ENCODE results near the gene RAB31.

RAB31 gene

DNA sequence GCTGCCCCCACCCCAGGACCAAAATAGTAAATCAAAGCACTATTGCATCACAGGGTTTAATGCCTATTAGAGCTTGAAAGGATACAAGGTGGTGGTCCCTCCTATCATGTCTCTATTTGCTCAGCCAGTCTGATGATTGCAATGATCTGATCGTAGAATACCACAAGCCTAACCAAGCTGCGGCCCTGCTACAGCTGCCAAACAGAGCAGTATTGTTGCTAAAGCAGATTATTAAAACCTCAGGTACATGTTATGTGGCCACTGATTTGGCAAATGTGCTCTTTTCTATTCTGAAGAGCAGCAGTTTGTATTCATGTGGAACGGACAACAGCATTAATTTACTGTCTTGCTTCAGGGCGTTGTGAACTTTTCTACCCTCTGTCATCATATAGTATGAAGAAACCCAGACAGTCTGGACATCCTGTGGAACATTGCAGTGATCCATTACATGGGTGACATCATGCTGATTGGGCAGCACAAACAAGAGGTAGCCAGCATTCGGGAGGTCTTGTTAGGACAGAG is 197.4 kb downstream of the RAB31 start:
- Histone ChIP-seq H3K36me3 (ENCODE audit: low read depth) (no peaks in the 10 kb centered on the region), H3K4me1 (ENCODE audit: insufficient read depth, poor library complexity, severe bottlenecking) (peaks cover 13% of the 10 kb centered on the region), H3K27me3 (ENCODE audit: insufficient read depth, poor library complexity, severe bottlenecking) (no peaks in the 10 kb centered on the region), H3K27ac (ENCODE audit: poor library complexity, severe bottlenecking) (peak overlapping the region; percentile 43), H3K4me3 (ENCODE audit: severe bottlenecking) (no peak overlapping the region), H3K9me3 (ENCODE audit: severe bottlenecking) (no peaks in the 10 kb centered on the region)
- ATAC-seq (ENCODE audit: low read depth) (peak; percentile 81), DNase-seq (ENCODE audit: low spot score) (no peak)
- TF ChIP-seq, protein P1, sequence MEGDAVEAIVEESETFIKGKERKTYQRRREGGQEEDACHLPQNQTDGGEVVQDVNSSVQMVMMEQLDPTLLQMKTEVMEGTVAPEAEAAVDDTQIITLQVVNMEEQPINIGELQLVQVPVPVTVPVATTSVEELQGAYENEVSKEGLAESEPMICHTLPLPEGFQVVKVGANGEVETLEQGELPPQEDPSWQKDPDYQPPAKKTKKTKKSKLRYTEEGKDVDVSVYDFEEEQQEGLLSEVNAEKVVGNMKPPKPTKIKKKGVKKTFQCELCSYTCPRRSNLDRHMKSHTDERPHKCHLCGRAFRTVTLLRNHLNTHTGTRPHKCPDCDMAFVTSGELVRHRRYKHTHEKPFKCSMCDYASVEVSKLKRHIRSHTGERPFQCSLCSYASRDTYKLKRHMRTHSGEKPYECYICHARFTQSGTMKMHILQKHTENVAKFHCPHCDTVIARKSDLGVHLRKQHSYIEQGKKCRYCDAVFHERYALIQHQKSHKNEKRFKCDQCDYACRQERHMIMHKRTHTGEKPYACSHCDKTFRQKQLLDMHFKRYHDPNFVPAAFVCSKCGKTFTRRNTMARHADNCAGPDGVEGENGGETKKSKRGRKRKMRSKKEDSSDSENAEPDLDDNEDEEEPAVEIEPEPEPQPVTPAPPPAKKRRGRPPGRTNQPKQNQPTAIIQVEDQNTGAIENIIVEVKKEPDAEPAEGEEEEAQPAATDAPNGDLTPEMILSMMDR (IDR thresholded peaks at IDR 0.05; ENCODE audit: poor library complexity, severe bottlenecking), result no peak

DNA sequence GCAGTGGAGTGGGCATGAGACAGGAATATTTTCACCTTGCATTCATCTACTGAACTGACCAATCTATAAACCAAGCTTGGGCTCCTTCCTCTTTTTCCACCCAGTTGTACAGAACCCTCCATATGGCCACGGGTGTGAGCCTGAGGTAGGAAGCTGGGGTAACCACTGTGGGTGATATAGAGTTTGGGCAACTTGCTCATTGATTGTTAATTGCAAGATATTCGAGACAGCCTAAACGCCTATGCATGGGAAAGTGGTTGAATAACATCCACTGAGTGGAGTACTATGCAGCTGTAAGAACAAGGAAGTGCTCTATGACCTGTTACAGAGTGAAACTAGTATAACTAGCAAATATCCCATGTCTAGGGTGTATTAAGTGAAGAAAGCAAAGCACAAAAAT is 198.4 kb downstream of the RAB31 start:
- TF ChIP-seq, protein P1 (IDR thresholded peaks at IDR 0.05; ENCODE audit: poor library complexity, severe bottlenecking), result no peak
- no peaks in the 10 kb centered on the region for H3K9me3 ChIP-seq (ENCODE audit: severe bottlenecking)
- H3K27ac ChIP-seq (ENCODE audit: poor library complexity, severe bottlenecking), result no peak overlapping the region
- ATAC-seq (ENCODE audit: low read depth) (no peak), DNase-seq (ENCODE audit: low spot score) (no peak)
- no peak overlapping the region for H3K4me3 ChIP-seq (ENCODE audit: severe bottlenecking)
- peaks cover 13% of the 10 kb centered on the region for H3K4me1 ChIP-seq (ENCODE audit: insufficient read depth, poor library complexity, severe bottlenecking)
- H3K36me3 ChIP-seq (ENCODE audit: low read depth), result no peaks in the 10 kb centered on the region
- H3K27me3 ChIP-seq (ENCODE audit: insufficient read depth, poor library complexity, severe bottlenecking), result no peaks in the 10 kb centered on the region

DNA sequence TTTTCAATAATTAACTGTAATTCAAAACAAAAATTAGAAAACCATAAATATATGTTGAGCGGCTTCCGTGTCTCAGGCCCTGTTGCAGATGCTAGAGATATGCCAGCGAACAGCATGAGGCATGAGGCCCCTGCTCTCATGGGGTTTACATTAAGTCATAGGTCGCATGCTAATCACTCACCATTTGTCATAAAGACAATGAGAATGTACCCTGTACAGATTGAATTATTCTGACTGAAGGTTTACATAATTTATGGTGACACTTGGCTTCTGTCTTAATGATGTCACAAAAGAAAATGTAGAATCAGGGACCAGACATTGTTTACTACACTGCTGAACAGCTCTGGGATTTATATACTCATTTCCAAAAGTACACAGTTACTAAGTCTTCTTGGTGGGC is 199.8 kb downstream of the RAB31 start:
- Histone ChIP-seq H3K36me3 (ENCODE audit: low read depth) (no peaks in the 10 kb centered on the region), H3K4me1 (ENCODE audit: insufficient read depth, poor library complexity, severe bottlenecking) (peaks cover 13% of the 10 kb centered on the region), H3K27ac (ENCODE audit: poor library complexity, severe bottlenecking) (no peak overlapping the region), H3K27me3 (ENCODE audit: insufficient read depth, poor library complexity, severe bottlenecking) (no peaks in the 10 kb centered on the region), H3K9me3 (ENCODE audit: severe bottlenecking) (no peaks in the 10 kb centered on the region), H3K4me3 (ENCODE audit: severe bottlenecking) (no peak overlapping the region)
- TF ChIP-seq, protein P1 (IDR thresholded peaks at IDR 0.05; ENCODE audit: poor library complexity, severe bottlenecking), result no peak
- no peak for DNase-seq (ENCODE audit: low spot score)
- no peak for ATAC-seq (ENCODE audit: low read depth)

DNA sequence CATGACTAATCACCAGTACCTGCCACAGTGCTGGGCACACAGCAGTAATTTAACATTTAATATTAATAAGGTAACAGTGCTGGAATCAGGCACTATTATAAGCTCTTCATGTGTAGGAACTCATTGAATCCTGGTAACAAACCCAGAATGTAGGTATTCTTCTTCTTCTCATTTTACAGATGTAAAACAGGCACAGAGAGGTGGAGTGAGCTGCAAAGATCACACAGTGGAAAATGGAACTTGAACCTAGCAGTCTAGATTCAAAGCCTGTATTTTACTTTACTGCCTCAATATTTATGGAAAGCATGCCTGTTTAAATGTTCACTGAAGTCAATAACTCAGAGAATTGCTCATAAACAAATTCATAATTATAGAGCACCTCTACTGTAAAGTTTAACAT is 202.0 kb downstream of the RAB31 start:
- no peak for ATAC-seq (ENCODE audit: low read depth)
- Histone ChIP-seq H3K27me3 (ENCODE audit: insufficient read depth, poor library complexity, severe bottlenecking) (no peaks in the 10 kb centered on the region), H3K36me3 (ENCODE audit: low read depth) (no peaks in the 10 kb centered on the region), H3K4me1 (ENCODE audit: insufficient read depth, poor library complexity, severe bottlenecking) (peaks cover 9% of the 10 kb centered on the region), H3K4me3 (ENCODE audit: severe bottlenecking) (no peak overlapping the region), H3K27ac (ENCODE audit: poor library complexity, severe bottlenecking) (no peak overlapping the region), H3K9me3 (ENCODE audit: severe bottlenecking) (no peaks in the 10 kb centered on the region)
- TF ChIP-seq, protein P1 (IDR thresholded peaks at IDR 0.05; ENCODE audit: poor library complexity, severe bottlenecking), result no peak
- no peak for DNase-seq (ENCODE audit: low spot score)

DNA sequence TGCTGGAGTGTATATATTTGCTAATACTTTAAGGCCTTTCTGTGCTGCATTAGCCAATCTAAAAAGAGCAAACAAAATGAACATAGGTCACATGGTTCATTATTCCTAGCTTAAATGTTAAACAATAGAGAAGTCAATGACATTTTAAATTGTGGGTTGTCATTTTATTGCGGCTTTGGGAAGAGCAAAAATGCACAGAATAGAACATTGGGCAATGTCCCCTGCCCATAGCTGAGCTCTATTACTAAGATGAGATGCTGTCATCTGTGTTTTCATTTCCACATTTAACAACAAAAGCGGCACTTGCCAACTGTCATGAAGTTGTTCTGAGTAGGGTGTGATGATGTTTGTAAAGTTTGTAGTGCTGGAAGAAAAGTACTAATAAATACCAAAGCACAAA is 202.6 kb downstream of the RAB31 start:
- Histone ChIP-seq H3K4me3 (ENCODE audit: severe bottlenecking) (no peak overlapping the region), H3K27ac (ENCODE audit: poor library complexity, severe bottlenecking) (no peak overlapping the region), H3K4me1 (ENCODE audit: insufficient read depth, poor library complexity, severe bottlenecking) (peaks cover 5% of the 10 kb centered on the region), H3K36me3 (ENCODE audit: low read depth) (no peaks in the 10 kb centered on the region), H3K9me3 (ENCODE audit: severe bottlenecking) (no peaks in the 10 kb centered on the region), H3K27me3 (ENCODE audit: insufficient read depth, poor library complexity, severe bottlenecking) (no peaks in the 10 kb centered on the region)
- TF ChIP-seq, protein P1 (IDR thresholded peaks at IDR 0.05; ENCODE audit: poor library complexity, severe bottlenecking), result no peak
- ATAC-seq (ENCODE audit: low read depth), result no peak
- DNase-seq (ENCODE audit: low spot score), result no peak

Data from RWPE2 (cell line).